ENCODE data around the gene ZC3H12C.
A peak's percentile ranks its signal among the peaks of the same experiment; 100 is the strongest.

Gene ZC3H12C

DNA sequence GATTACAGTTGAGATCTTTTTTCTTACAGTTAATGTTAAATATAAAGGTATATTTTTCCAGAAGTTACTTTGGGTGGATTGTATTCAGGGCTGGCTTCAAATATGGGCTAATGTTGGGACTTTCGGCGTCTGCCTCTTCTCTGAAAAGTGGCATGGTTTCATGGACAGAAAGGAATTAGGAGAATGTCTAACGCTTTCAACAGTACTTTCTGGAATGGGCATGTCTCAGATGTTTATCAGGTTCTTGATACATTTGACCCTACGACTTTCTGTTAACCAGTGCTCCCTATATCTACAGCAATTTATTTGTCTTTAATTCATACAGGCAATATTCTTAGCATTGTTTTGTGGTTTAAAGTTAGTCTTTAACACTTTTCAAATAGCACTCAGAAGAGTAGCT, 33.7 kb downstream of the ZC3H12C start:
- H3K4me3 ChIP-seq (ENCODE audit: low read depth, low read length): no peak overlapping the region
- DNase-seq (ENCODE audit: low read depth): no peak
- TF ChIP-seq, protein P1, sequence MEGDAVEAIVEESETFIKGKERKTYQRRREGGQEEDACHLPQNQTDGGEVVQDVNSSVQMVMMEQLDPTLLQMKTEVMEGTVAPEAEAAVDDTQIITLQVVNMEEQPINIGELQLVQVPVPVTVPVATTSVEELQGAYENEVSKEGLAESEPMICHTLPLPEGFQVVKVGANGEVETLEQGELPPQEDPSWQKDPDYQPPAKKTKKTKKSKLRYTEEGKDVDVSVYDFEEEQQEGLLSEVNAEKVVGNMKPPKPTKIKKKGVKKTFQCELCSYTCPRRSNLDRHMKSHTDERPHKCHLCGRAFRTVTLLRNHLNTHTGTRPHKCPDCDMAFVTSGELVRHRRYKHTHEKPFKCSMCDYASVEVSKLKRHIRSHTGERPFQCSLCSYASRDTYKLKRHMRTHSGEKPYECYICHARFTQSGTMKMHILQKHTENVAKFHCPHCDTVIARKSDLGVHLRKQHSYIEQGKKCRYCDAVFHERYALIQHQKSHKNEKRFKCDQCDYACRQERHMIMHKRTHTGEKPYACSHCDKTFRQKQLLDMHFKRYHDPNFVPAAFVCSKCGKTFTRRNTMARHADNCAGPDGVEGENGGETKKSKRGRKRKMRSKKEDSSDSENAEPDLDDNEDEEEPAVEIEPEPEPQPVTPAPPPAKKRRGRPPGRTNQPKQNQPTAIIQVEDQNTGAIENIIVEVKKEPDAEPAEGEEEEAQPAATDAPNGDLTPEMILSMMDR (IDR thresholded peaks at IDR 0.05; ENCODE audit: control insufficient read depth, extremely low read depth, insufficient read depth): no peak

DNA sequence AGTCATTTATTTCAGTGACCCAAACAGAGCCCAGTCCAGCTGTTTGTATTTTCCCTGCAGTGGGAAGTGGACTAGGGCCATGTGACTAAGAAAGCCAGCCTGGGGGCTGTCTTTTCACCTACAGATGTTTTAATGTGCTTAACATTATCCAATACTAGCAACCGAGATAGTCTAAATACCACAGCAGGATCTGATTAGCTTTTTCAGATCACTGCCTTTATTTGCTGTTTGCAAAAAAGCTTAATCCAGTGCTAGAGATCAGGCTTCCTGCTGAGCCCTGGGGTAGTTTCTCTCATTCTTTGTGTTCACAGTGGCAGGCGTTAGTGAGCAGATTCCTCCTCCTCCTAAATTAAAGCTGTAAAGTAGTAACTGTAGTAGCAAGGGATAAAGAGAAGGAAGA, 35.0 kb downstream of the ZC3H12C start:
- DNase-seq (ENCODE audit: low read depth): no peak

DNA sequence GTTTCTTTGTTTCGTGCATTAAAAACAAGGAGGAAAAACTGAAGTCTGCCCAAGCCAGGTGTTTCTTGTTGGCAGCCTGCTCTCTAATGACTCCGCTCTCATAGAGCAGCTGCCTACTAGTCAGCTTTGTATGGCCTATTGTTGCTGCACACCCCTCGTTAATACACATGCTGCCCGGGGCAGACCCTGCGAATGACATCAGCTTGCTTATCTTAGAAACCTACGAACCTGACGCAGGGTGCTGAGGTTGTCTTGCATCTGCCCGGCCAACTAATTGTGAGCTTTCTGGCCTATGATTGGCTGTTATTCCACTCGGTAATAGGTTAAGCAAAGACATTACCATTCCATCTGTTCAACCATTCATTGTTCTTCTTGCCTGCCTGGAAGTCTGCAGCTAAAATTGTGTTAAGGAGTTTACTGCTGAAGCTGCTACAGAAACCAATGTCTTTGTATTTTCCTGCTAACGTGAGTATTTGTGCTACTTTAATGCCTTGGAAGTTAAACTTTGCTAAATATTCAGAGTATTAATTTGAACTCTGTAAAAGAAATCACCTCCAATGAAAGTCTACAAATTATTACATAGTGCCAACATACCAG, 37.5 kb downstream of the ZC3H12C start:
- H3K4me3 ChIP-seq (ENCODE audit: low read depth, low read length): no peak overlapping the region
- DNase-seq (ENCODE audit: low read depth): no peak
- TF ChIP-seq, protein P1 (IDR thresholded peaks at IDR 0.05; ENCODE audit: control insufficient read depth, extremely low read depth, insufficient read depth): no peak

More for the DNA sequence above, 35.0 kb downstream of the ZC3H12C start:
- no peak overlapping the region for H3K4me3 ChIP-seq (ENCODE audit: low read depth, low read length)
- TF ChIP-seq, protein P1 (IDR thresholded peaks at IDR 0.05; ENCODE audit: control insufficient read depth, extremely low read depth, insufficient read depth): no peak

DNA sequence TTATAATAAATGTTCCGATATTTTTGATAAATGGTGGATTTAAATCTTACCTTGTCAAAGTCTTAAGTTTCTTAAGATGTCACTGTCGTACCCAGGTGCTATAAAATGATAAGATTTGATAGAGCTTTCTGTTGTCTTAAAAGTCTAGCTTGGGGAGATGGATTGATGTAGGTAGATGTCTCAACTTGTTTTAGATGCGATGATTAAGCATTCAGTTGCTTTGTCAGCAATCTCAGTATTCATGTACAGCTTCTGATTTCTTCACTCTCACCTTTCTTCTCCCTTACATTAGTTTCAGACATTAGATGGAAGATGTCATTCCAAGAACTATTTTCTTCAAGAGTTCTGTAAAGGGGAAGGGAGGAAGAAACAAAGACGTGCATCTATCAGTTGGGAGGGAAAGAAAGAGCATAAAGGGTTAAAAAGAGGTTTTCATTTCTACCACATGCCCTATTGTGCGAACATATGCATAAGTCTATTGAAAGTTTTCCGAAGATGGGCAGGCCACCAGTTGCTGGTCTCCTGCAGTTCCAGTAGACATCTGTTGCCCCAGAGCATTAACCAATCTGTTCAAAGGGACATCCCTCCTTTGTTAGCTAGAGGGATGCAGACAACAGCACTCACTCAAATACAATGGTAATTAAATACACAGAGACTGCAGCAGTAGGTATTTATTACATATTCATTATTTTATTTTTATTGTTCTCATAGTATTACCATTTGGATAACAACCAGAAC, 38.4 kb downstream of the ZC3H12C start:
- peak; percentile 71 for DNase-seq (ENCODE audit: low read depth)
- no peak overlapping the region for H3K4me3 ChIP-seq (ENCODE audit: low read depth, low read length)

DNA sequence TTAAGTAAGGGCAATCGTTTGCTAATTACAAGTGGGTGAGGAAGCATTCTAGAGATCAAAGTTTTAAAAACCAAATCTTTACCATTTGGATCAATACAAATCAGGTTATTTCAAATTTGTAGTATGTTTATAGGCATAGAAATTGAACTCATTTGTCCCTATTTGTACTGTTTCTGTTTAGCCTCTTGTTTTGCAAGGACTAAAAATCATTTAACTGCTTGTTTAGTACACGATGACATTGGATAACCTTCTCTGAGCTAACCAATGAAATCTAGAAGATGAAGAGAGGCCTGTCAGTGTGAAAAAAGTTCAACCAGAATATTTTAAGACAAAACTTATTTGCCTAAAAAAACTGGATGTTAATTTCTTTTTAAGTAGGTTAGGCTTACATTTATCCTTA, 40.0 kb downstream of the ZC3H12C start:
- no peak for DNase-seq (ENCODE audit: low read depth)
- TF ChIP-seq, protein P1 (IDR thresholded peaks at IDR 0.05; ENCODE audit: control insufficient read depth, extremely low read depth, insufficient read depth): no peak
- no peak overlapping the region for H3K4me3 ChIP-seq (ENCODE audit: low read depth, low read length)

More for the DNA sequence above, 38.4 kb downstream of the ZC3H12C start:
- TF ChIP-seq, protein P1 (IDR thresholded peaks at IDR 0.05; ENCODE audit: control insufficient read depth, extremely low read depth, insufficient read depth): no peak

DNA sequence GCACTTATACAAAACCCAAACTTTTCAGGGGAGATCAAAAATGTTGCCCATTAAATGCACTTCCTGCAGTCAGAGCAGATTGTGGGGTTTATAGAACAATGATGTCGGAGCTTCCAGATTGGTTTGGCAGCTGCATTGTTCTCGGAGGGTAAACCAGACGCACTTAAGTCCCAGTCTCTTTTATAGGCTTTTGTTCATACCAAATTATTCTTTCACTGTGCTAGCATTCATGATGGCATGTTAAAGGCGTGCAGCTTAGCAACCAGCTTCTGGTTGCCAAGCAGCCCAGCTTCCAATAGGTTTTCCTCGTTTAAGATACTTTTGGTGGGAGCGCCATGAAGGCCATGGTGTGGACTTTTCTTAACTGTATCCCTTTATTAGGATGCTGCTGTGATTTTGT, 40.9 kb downstream of the ZC3H12C start:
- peak; percentile 26 for DNase-seq (ENCODE audit: low read depth)
- TF ChIP-seq, protein P1 (IDR thresholded peaks at IDR 0.05; ENCODE audit: control insufficient read depth, extremely low read depth, insufficient read depth): no peak
- no peak overlapping the region for H3K4me3 ChIP-seq (ENCODE audit: low read depth, low read length)
